Bone marrow (tissue), 2 donors: Measurements from ENCODE around the gene ZDHHC24.

Source experiments
- DNase-seq, 2 donors: peaks; one replicate each; lab custom pipeline; 2025; lab: John Stamatoyannopoulos, UW

Gene ZDHHC24

GRCh38 chr11:66564984-66565383 is 19.1 kb upstream of the ZDHHC24 start:
- DNase-seq: no peak

GRCh38 chr11:66564538-66564937 is 18.7 kb upstream of the ZDHHC24 start:
- DNase-seq: no peak

GRCh38 chr11:66563832-66564231 is 18.0 kb upstream of the ZDHHC24 start:
- DNase-seq: no peak

- no peak for DNase-seq
Observed at GRCh38 chr11:66562907-66563583, 17.2 kb upstream of the ZDHHC24 start.

- no peak for DNase-seq
Observed at GRCh38 chr11:66562275-66562674, 16.4 kb upstream of the ZDHHC24 start.

- no peak for DNase-seq
Observed at GRCh38 chr11:66561975-66562248, 16.1 kb upstream of the ZDHHC24 start.

- no peak for DNase-seq
Observed at GRCh38 chr11:66561178-66561974, 15.5 kb upstream of the ZDHHC24 start.

GRCh38 chr11:66559866-66560676 is 14.2 kb upstream of the ZDHHC24 start:
- DNase-seq: no peak

- DNase-seq: no peak
Observed at GRCh38 chr11:66559142-66559865, 13.5 kb upstream of the ZDHHC24 start.

- no peak for DNase-seq
Observed at GRCh38 chr11:66557733-66558326, 12.0 kb upstream of the ZDHHC24 start.

GRCh38 chr11:66556086-66556485 is 10.2 kb upstream of the ZDHHC24 start:
- DNase-seq: no peak

- no peak for DNase-seq
Observed at GRCh38 chr11:66555416-66555815, 9.6 kb upstream of the ZDHHC24 start.

GRCh38 chr11:66554602-66555001 is 8.8 kb upstream of the ZDHHC24 start:
- DNase-seq: no peak

- DNase-seq: no peak
Observed at GRCh38 chr11:66550887-66551286, 5.0 kb upstream of the ZDHHC24 start.

GRCh38 chr11:66549696-66550095 is 3.8 kb upstream of the ZDHHC24 start:
- DNase-seq: no peak

- no peak for DNase-seq
Observed at GRCh38 chr11:66548774-66549630, 3.2 kb upstream of the ZDHHC24 start.

GRCh38 chr11:66548041-66548440 is 2.2 kb upstream of the ZDHHC24 start:
- DNase-seq: no peak

GRCh38 chr11:66547662-66548009 is 1.8 kb upstream of the ZDHHC24 start:
- no peak for DNase-seq

- no peak for DNase-seq
Observed at GRCh38 chr11:66546966-66547661, 1.3 kb upstream of the ZDHHC24 start.

- DNase-seq: no peak
Observed at GRCh38 chr11:66546368-66546965, 619 bp upstream of the ZDHHC24 start, which contains the start of gene ACTN3. TSS of gene ACTN3 (plus strand) at chr11:66546903. CDS start at chr11:66546938, 35 bp downstream.
